ENCODE results near the gene SRP9.

Gene SRP9

GRCh38 chr1:225818229-225818628 is 40.6 kb downstream of the SRP9 start:
- H3K4me3 ChIP-seq (ENCODE audit: low read depth, low read length), result no peak overlapping the region
- H3K9me3 ChIP-seq (ENCODE audit: control insufficient read depth, insufficient read depth, low read length), result no peaks in the 10 kb centered on the region
- H3K36me3 ChIP-seq (ENCODE audit: control insufficient read depth, insufficient read depth, low read length), result peaks cover 5% of the 10 kb centered on the region; the same call in 1 of the 2 replicates
- peaks cover 32% of the 10 kb centered on the region for H3K4me1 ChIP-seq (ENCODE audit: control insufficient read depth, insufficient read depth, low read length)
- H3K27ac ChIP-seq (ENCODE audit: low read depth, low read length), result no peak overlapping the region
- no peaks in the 10 kb centered on the region for H3K27me3 ChIP-seq (ENCODE audit: control insufficient read depth, insufficient read depth, low read length)
- no peak overlapping the region for H3K9ac ChIP-seq (ENCODE audit: low read depth, low read length)

- H3K9me3 ChIP-seq (ENCODE audit: control insufficient read depth, insufficient read depth, low read length), result no peaks in the 10 kb centered on the region
- H3K4me1 ChIP-seq (ENCODE audit: control insufficient read depth, insufficient read depth, low read length), result peaks cover 36% of the 10 kb centered on the region
- peaks cover 5% of the 10 kb centered on the region; the same call in 1 of the 2 replicates for H3K36me3 ChIP-seq (ENCODE audit: control insufficient read depth, insufficient read depth, low read length)
- no peak overlapping the region for H3K27ac ChIP-seq (ENCODE audit: low read depth, low read length)
- no peak overlapping the region for H3K9ac ChIP-seq (ENCODE audit: low read depth, low read length)
- H3K27me3 ChIP-seq (ENCODE audit: control insufficient read depth, insufficient read depth, low read length), result no peaks in the 10 kb centered on the region
- no peak overlapping the region for H3K4me3 ChIP-seq (ENCODE audit: low read depth, low read length)
Measured at GRCh38 chr1:225819346-225820192, 41.9 kb downstream of the SRP9 start.

GRCh38 chr1:225820522-225821120 is 43.0 kb downstream of the SRP9 start:
- Histone ChIP-seq H3K36me3 (ENCODE audit: control insufficient read depth, insufficient read depth, low read length) (peaks cover 5% of the 10 kb centered on the region; the same call in 1 of the 2 replicates), H3K27ac (ENCODE audit: low read depth, low read length) (no peak overlapping the region)

GRCh38 chr1:225822655-225823403 is 45.2 kb downstream of the SRP9 start:
- Histone ChIP-seq H3K9me3 (ENCODE audit: control insufficient read depth, insufficient read depth, low read length) (no peaks in the 10 kb centered on the region), H3K4me1 (ENCODE audit: control insufficient read depth, insufficient read depth, low read length) (peaks cover 24% of the 10 kb centered on the region), H3K4me3 (ENCODE audit: low read depth, low read length) (no peak overlapping the region), H3K27ac (ENCODE audit: low read depth, low read length) (no peak overlapping the region), H3K36me3 (ENCODE audit: control insufficient read depth, insufficient read depth, low read length) (peaks cover 5% of the 10 kb centered on the region; the same call in 1 of the 2 replicates), H3K9ac (ENCODE audit: low read depth, low read length) (no peak overlapping the region), H3K27me3 (ENCODE audit: control insufficient read depth, insufficient read depth, low read length) (no peaks in the 10 kb centered on the region)

More at GRCh38 chr1:225820522-225821120, 43.0 kb downstream of the SRP9 start:
- Histone ChIP-seq H3K4me3 (ENCODE audit: low read depth, low read length) (no peak overlapping the region), H3K27me3 (ENCODE audit: control insufficient read depth, insufficient read depth, low read length) (no peaks in the 10 kb centered on the region), H3K4me1 (ENCODE audit: control insufficient read depth, insufficient read depth, low read length) (peaks cover 42% of the 10 kb centered on the region), H3K9ac (ENCODE audit: low read depth, low read length) (no peak overlapping the region), H3K9me3 (ENCODE audit: control insufficient read depth, insufficient read depth, low read length) (no peaks in the 10 kb centered on the region)

- Histone ChIP-seq H3K27ac (ENCODE audit: low read depth, low read length) (peak overlapping the region; percentile 65), H3K36me3 (ENCODE audit: control insufficient read depth, insufficient read depth, low read length) (peaks cover 6% of the 10 kb centered on the region; the same call in 1 of the 2 replicates), H3K4me1 (ENCODE audit: control insufficient read depth, insufficient read depth, low read length) (peaks cover 17% of the 10 kb centered on the region), H3K9ac (ENCODE audit: low read depth, low read length) (no peak overlapping the region), H3K4me3 (ENCODE audit: low read depth, low read length) (no peak overlapping the region), H3K9me3 (ENCODE audit: control insufficient read depth, insufficient read depth, low read length) (no peaks in the 10 kb centered on the region), H3K27me3 (ENCODE audit: control insufficient read depth, insufficient read depth, low read length) (no peaks in the 10 kb centered on the region)
Measured at GRCh38 chr1:225823811-225824261, 46.2 kb downstream of the SRP9 start.

GRCh38 chr1:225824533-225824941 is 46.9 kb downstream of the SRP9 start:
- no peak overlapping the region for H3K4me3 ChIP-seq (ENCODE audit: low read depth, low read length)
- H3K9me3 ChIP-seq (ENCODE audit: control insufficient read depth, insufficient read depth, low read length), result no peaks in the 10 kb centered on the region
- H3K4me1 ChIP-seq (ENCODE audit: control insufficient read depth, insufficient read depth, low read length), result peaks cover 17% of the 10 kb centered on the region
- no peaks in the 10 kb centered on the region for H3K27me3 ChIP-seq (ENCODE audit: control insufficient read depth, insufficient read depth, low read length)
- H3K9ac ChIP-seq (ENCODE audit: low read depth, low read length), result no peak overlapping the region
- peaks cover 13% of the 10 kb centered on the region; the same call in 1 of the 2 replicates for H3K36me3 ChIP-seq (ENCODE audit: control insufficient read depth, insufficient read depth, low read length)
- peak overlapping the region; percentile 65 for H3K27ac ChIP-seq (ENCODE audit: low read depth, low read length)

- H3K4me3 ChIP-seq (ENCODE audit: low read depth, low read length), result no peak overlapping the region
- H3K27me3 ChIP-seq (ENCODE audit: control insufficient read depth, insufficient read depth, low read length), result no peaks in the 10 kb centered on the region
- H3K36me3 ChIP-seq (ENCODE audit: control insufficient read depth, insufficient read depth, low read length), result peaks cover 14% of the 10 kb centered on the region; the same call in 1 of the 2 replicates
- peaks cover 17% of the 10 kb centered on the region for H3K4me1 ChIP-seq (ENCODE audit: control insufficient read depth, insufficient read depth, low read length)
- H3K27ac ChIP-seq (ENCODE audit: low read depth, low read length), result no peak overlapping the region
- H3K9me3 ChIP-seq (ENCODE audit: control insufficient read depth, insufficient read depth, low read length), result no peaks in the 10 kb centered on the region
- H3K9ac ChIP-seq (ENCODE audit: low read depth, low read length), result no peak overlapping the region
Measured at GRCh38 chr1:225825078-225825477, 47.5 kb downstream of the SRP9 start.

GRCh38 chr1:225825607-225826007 is 48.0 kb downstream of the SRP9 start:
- Histone ChIP-seq H3K9me3 (ENCODE audit: control insufficient read depth, insufficient read depth, low read length) (no peaks in the 10 kb centered on the region), H3K4me1 (ENCODE audit: control insufficient read depth, insufficient read depth, low read length) (peaks cover 17% of the 10 kb centered on the region), H3K27ac (ENCODE audit: low read depth, low read length) (no peak overlapping the region), H3K27me3 (ENCODE audit: control insufficient read depth, insufficient read depth, low read length) (no peaks in the 10 kb centered on the region), H3K36me3 (ENCODE audit: control insufficient read depth, insufficient read depth, low read length) (peaks cover 14% of the 10 kb centered on the region; the same call in 1 of the 2 replicates), H3K4me3 (ENCODE audit: low read depth, low read length) (no peak overlapping the region), H3K9ac (ENCODE audit: low read depth, low read length) (no peak overlapping the region)

GRCh38 chr1:225827076-225827475 is 49.5 kb downstream of the SRP9 start:
- peaks cover 22% of the 10 kb centered on the region for H3K36me3 ChIP-seq (ENCODE audit: control insufficient read depth, insufficient read depth, low read length)
- peaks cover 17% of the 10 kb centered on the region for H3K4me1 ChIP-seq (ENCODE audit: control insufficient read depth, insufficient read depth, low read length)
- no peak overlapping the region for H3K27ac ChIP-seq (ENCODE audit: low read depth, low read length)

GRCh38 chr1:225828706-225829345 is 51.2 kb downstream of the SRP9 start:
- H3K27me3 ChIP-seq (ENCODE audit: control insufficient read depth, insufficient read depth, low read length), result no peaks in the 10 kb centered on the region
- H3K9me3 ChIP-seq (ENCODE audit: control insufficient read depth, insufficient read depth, low read length), result no peaks in the 10 kb centered on the region
- H3K36me3 ChIP-seq (ENCODE audit: control insufficient read depth, insufficient read depth, low read length), result peaks cover 31% of the 10 kb centered on the region
- no peak overlapping the region for H3K9ac ChIP-seq (ENCODE audit: low read depth, low read length)
- peaks cover 15% of the 10 kb centered on the region for H3K4me1 ChIP-seq (ENCODE audit: control insufficient read depth, insufficient read depth, low read length)
- no peak overlapping the region for H3K4me3 ChIP-seq (ENCODE audit: low read depth, low read length)
- H3K27ac ChIP-seq (ENCODE audit: low read depth, low read length), result no peak overlapping the region

More at GRCh38 chr1:225827076-225827475, 49.5 kb downstream of the SRP9 start:
- Histone ChIP-seq H3K4me3 (ENCODE audit: low read depth, low read length) (no peak overlapping the region), H3K9me3 (ENCODE audit: control insufficient read depth, insufficient read depth, low read length) (no peaks in the 10 kb centered on the region), H3K9ac (ENCODE audit: low read depth, low read length) (no peak overlapping the region), H3K27me3 (ENCODE audit: control insufficient read depth, insufficient read depth, low read length) (no peaks in the 10 kb centered on the region)
